Smooth muscle cell (in vitro differentiated cells): Measurements from ENCODE around the gene ALG5. TPM values are rescaled to one million over a fixed set of nuclear protein-coding genes. Genes with fewer than 3 reads are reported as not detected.
A peak's percentile ranks its signal among the peaks of the same experiment; 100 is the strongest.

Experiments used
- DNase-seq: peaks from one replicate; lab custom pipeline; 2025; ENCODE audit not compliant: unreplicated experiment; lab: John Stamatoyannopoulos, UW
- H2AFZ ChIP-seq: fragments of 200-600 bp; sonication (generic); 2 replicates; pipeline ENCODE4 v1.6.0; 2016; ENCODE audit warnings: antibody characterized with exemption, low read depth, mild to moderate bottlenecking
- H3F3A ChIP-seq: fragments of 200-600 bp; sonication (generic); 2 replicates; pipeline ENCODE4 v1.6.0; 2017; ENCODE audit warnings: antibody characterized with exemption, low read depth
- H3K27ac ChIP-seq: fragments of 200-600 bp; sonication (generic); 2 replicates; pipeline ENCODE4 v1.5.1; 2016; ENCODE audit warnings: low read depth, mild to moderate bottlenecking
- H3K27me3 ChIP-seq: fragments of 200-600 bp; sonication (generic); 2 replicates; pipeline ENCODE4 v1.6.1; 2016; ENCODE audit warnings: low read depth, mild to moderate bottlenecking
- H3K36me3 ChIP-seq: fragments of 200-600 bp; sonication (generic); 2 replicates; pipeline ENCODE4 v1.5.1; 2016; ENCODE audit warnings: low read depth
- H3K4me1 ChIP-seq: fragments of 200-600 bp; sonication (generic); 2 replicates; pipeline ENCODE4 v1.5.1; 2016; ENCODE audit warnings: low read depth
- H3K4me2 ChIP-seq: fragments of 200-600 bp; sonication (generic); 2 replicates; pipeline ENCODE4 v1.6.0; 2016; ENCODE audit warnings: mild to moderate bottlenecking
- H3K4me3 ChIP-seq: fragments of 200-600 bp; sonication (generic); 2 replicates; pipeline ENCODE4 v1.5.1; 2016; ENCODE audit warnings: mild to moderate bottlenecking
- H3K79me2 ChIP-seq: fragments of 200-600 bp; sonication (generic); 2 replicates; pipeline ENCODE4 v1.6.0; 2016; ENCODE audit warnings: low read depth, mild to moderate bottlenecking
- H3K9ac ChIP-seq: fragments of 200-600 bp; sonication (generic); 2 replicates; pipeline ENCODE4 v1.6.0; 2016; ENCODE audit warnings: low read depth
- H3K9me3 ChIP-seq: fragments of 200-600 bp; sonication (generic); replicated peaks from 2 replicates; pipeline ENCODE4 v1.5.1; 2016; ENCODE audit warnings: low read depth
- H4K20me1 ChIP-seq: fragments of 200-600 bp; sonication (generic); 2 replicates; pipeline ENCODE4 v1.6.0; 2016; ENCODE audit warnings: low read depth
- WGBS: methylation state at CpG from one replicate; pipeline ENCODE4 v1.1.7; 2016; ENCODE audit warnings: low lambda C conversion rate; 5-methylcytosine and 5-hydroxymethylcytosine counted together
- polyA plus RNA-seq: library from polyadenylated mRNA; unstranded; fragments of >200 nt; fragmentation: Nextera tagmentation; extraction: Ambion mirVana; gene quantifications from 2 replicates; pipeline ENCODE4 v1.2.1, GENCODE V29; 2016
- total RNA-seq: library from RNA; depleted of rRNA; stranded (reverse); fragments of >200 nt; gene quantifications from 2 replicates; pipeline ENCODE4 v1.2.3, GENCODE V29; 2014
- TF ChIP-seq, protein P1 (sequence below): fragments of 200-600 bp; sonication (generic); IDR thresholded peaks from 2 replicates; pipeline ENCODE4 v1.5.1; 2017; ENCODE audit warnings: borderline replicate concordance, mild to moderate bottlenecking, antibody characterized with exemption; ENCODE audit not compliant: insufficient read depth, poor library complexity, severe bottlenecking

ALG5 gene
- total and polyA plus RNA-seq, 2 experiments from 2014 or later: 68.1 to 68.5 TPM

GRCh38 chr13:36965767-36966166, 33.4 kb downstream of the ALG5 start:
- DNase-seq: no peak
- TF ChIP-seq, protein P1, sequence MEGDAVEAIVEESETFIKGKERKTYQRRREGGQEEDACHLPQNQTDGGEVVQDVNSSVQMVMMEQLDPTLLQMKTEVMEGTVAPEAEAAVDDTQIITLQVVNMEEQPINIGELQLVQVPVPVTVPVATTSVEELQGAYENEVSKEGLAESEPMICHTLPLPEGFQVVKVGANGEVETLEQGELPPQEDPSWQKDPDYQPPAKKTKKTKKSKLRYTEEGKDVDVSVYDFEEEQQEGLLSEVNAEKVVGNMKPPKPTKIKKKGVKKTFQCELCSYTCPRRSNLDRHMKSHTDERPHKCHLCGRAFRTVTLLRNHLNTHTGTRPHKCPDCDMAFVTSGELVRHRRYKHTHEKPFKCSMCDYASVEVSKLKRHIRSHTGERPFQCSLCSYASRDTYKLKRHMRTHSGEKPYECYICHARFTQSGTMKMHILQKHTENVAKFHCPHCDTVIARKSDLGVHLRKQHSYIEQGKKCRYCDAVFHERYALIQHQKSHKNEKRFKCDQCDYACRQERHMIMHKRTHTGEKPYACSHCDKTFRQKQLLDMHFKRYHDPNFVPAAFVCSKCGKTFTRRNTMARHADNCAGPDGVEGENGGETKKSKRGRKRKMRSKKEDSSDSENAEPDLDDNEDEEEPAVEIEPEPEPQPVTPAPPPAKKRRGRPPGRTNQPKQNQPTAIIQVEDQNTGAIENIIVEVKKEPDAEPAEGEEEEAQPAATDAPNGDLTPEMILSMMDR: no peak
- no peaks in the 10 kb centered on the region for H3K79me2 ChIP-seq
- H3K36me3 ChIP-seq: peaks cover 12% of the 10 kb centered on the region
- H3K27me3 ChIP-seq: no peaks in the 10 kb centered on the region
- no peaks in the 10 kb centered on the region for H3K9me3 ChIP-seq
- H3K4me2 ChIP-seq: peak overlapping the region; percentile 36
- no peak overlapping the region for H3K9ac ChIP-seq
- H3K27ac ChIP-seq: peak overlapping the region; percentile 47
- WGBS: 15% methylated on average over 2 of the region's 2 CpGs
- H3F3A ChIP-seq: no peaks in the 10 kb centered on the region
- H3K4me1 ChIP-seq: peaks cover 3% of the 10 kb centered on the region
- no peak overlapping the region for H3K4me3 ChIP-seq
- H4K20me1 ChIP-seq: no peaks in the 10 kb centered on the region
- H2AFZ ChIP-seq: no peak overlapping the region

DNA sequence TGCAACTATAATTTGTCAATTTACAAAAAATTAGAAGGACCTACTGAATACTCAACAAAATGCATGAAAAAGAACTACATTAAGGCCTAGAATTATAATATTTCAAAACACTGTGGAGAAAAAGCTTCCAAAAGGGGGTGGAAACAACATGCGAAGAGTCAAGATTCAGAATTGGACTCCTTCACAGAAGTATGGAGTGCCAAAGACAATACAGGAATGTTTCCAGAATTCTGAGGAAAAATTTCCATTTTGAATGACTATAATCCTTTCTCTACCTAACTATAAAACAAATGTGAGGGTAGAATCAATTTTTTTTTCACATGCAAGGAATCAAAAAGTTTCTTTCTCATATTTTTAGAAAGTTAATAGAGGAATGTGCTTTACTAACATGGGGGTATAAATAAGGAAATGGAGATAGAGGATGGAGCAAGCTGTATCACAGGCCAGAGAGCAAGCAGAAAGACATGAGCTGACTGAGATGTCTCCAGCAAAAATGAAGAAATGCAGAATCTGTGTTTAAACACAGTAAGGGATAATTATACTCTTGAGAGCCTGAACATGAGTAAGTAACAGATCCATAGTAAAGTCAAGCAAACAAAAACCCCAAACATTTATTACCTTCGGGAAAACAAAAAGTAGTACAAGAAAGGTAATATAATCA, 39.6 kb downstream of the ALG5 start:
- Histone ChIP-seq H4K20me1 (no peaks in the 10 kb centered on the region), H3K27ac (no peak overlapping the region), H3K4me3 (no peak overlapping the region), H3K9ac (no peak overlapping the region), H3F3A (no peaks in the 10 kb centered on the region), H3K27me3 (no peaks in the 10 kb centered on the region), H2AFZ (no peak overlapping the region), H3K36me3 (peaks cover 3% of the 10 kb centered on the region), H3K9me3 (no peaks in the 10 kb centered on the region), H3K79me2 (no peaks in the 10 kb centered on the region), H3K4me1 (no peaks in the 10 kb centered on the region), H3K4me2 (no peak overlapping the region)
- WGBS: 98% methylated on average over 2 of the region's 2 CpGs
- DNase-seq: no peak
- TF ChIP-seq, protein P1: no peak

GRCh38 chr13:36954542-36954941, 44.6 kb downstream of the ALG5 start:
- Histone ChIP-seq H3K79me2 (no peaks in the 10 kb centered on the region), H3K27me3 (no peaks in the 10 kb centered on the region), H3K4me2 (no peak overlapping the region), H4K20me1 (no peaks in the 10 kb centered on the region), H2AFZ (no peak overlapping the region), H3K36me3 (peaks cover 5% of the 10 kb centered on the region), H3F3A (no peaks in the 10 kb centered on the region), H3K9me3 (no peaks in the 10 kb centered on the region), H3K9ac (no peak overlapping the region), H3K27ac (no peak overlapping the region), H3K4me1 (no peaks in the 10 kb centered on the region), H3K4me3 (no peak overlapping the region)
- no peak for DNase-seq
- TF ChIP-seq, protein P1: no peak

- H3K9me3 ChIP-seq: no peaks in the 10 kb centered on the region
- no peaks in the 10 kb centered on the region for H4K20me1 ChIP-seq
- H3K9ac ChIP-seq: no peak overlapping the region
- no peaks in the 10 kb centered on the region for H3K79me2 ChIP-seq
- no peak overlapping the region for H2AFZ ChIP-seq
- H3F3A ChIP-seq: no peaks in the 10 kb centered on the region
- TF ChIP-seq, protein P1: no peak
- no peak overlapping the region for H3K4me2 ChIP-seq
- no peak overlapping the region for H3K27ac ChIP-seq
- H3K36me3 ChIP-seq: peaks cover 8% of the 10 kb centered on the region
- H3K27me3 ChIP-seq: no peaks in the 10 kb centered on the region
- no peaks in the 10 kb centered on the region for H3K4me1 ChIP-seq
- no peak overlapping the region for H3K4me3 ChIP-seq
- DNase-seq: no peak
- WGBS: 98% methylated on average over 2 of the region's 2 CpGs
These were observed 48.2 kb downstream of the ALG5 start for GRCh38 chr13:36950920-36951319.
